ENCODE results near the gene CAPN15. TPM values are rescaled to one million over a fixed set of nuclear protein-coding genes. Genes with fewer than 3 reads are reported as not detected.
"Not testable (repeated sequence)": the region's sequence is repeated elsewhere in the genome, so short reads cannot be mapped to it uniquely, and the experiment has no call there.

Gene CAPN15
- polyA plus RNA-seq, 1 experiment, result 7.5 TPM

GRCh38 chr16:490768-491167 lies 36.7 kb upstream of the CAPN15 start:
- peaks cover 2% of the 10 kb centered on the region; the same call in 1 of the 2 replicates for H3K9me3 ChIP-seq (ENCODE audit: control insufficient read depth, insufficient read depth, low read length)
- CTCF ChIA-PET, result no interaction called here
- POLR2A ChIA-PET, result interaction anchor here (1.0 kb wide), 1 partner anchor 10 kb away, joined by 4 read pairs; no protein-coding TSS in a partner anchor
- H3K27ac ChIP-seq (ENCODE audit: low read depth, low read length), result no peak overlapping the region
- no peaks in the 10 kb centered on the region for H3K27me3 ChIP-seq (ENCODE audit: control insufficient read depth, insufficient read depth, low read length)
- TF ChIP-seq, protein P1, sequence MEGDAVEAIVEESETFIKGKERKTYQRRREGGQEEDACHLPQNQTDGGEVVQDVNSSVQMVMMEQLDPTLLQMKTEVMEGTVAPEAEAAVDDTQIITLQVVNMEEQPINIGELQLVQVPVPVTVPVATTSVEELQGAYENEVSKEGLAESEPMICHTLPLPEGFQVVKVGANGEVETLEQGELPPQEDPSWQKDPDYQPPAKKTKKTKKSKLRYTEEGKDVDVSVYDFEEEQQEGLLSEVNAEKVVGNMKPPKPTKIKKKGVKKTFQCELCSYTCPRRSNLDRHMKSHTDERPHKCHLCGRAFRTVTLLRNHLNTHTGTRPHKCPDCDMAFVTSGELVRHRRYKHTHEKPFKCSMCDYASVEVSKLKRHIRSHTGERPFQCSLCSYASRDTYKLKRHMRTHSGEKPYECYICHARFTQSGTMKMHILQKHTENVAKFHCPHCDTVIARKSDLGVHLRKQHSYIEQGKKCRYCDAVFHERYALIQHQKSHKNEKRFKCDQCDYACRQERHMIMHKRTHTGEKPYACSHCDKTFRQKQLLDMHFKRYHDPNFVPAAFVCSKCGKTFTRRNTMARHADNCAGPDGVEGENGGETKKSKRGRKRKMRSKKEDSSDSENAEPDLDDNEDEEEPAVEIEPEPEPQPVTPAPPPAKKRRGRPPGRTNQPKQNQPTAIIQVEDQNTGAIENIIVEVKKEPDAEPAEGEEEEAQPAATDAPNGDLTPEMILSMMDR (IDR thresholded peaks at IDR 0.05; ENCODE audit: low read depth, low read length), result no peak
- no peak for DNase-seq (ENCODE audit: low read depth, low spot score)
- H3K4me3 ChIP-seq (ENCODE audit: low read depth, low read length), result no peak overlapping the region

DNA sequence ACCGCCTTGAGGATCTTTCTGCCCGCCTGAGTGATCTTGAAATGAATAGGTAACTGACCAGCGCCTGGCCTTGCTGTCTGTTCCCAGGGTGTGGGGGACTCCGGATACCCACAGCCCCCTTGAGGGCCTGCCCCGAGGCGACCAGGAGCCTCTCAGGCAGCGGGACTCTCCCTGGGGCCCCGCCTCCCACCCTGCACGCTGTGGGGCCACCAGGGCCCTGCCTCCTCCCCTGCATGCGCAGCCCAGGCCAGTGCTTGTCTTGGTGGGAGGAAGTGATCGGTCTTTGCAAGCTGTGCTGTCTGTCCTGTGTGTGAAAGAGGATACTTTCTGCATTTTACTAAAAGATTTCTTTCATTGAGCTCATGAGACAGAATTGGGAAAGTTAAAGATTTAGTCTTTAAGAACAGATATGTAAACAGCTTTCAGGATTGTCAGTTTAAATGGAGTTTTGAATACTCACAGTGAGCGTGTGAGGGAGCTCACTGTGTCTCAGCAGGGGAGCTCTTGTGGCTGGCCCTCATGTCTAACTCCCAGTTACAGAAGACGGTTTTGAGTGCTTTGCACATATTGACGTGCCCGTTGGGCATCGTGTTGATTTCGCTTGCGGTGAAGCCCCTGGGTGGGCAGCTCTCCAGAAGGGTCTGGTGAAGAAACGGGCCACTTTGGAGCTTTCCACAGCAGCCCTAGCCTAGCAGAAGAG lies 36.1 kb upstream of the CAPN15 start:
- Histone ChIP-seq H3K27me3 (ENCODE audit: control insufficient read depth, insufficient read depth, low read length) (no peaks in the 10 kb centered on the region), H3K4me3 (ENCODE audit: low read depth, low read length) (no peak overlapping the region), H3K27ac (ENCODE audit: low read depth, low read length) (no peak overlapping the region), H3K9me3 (ENCODE audit: control insufficient read depth, insufficient read depth, low read length) (peaks cover 7% of the 10 kb centered on the region; the same call in 1 of the 2 replicates)
- TF ChIP-seq, protein P1 (IDR thresholded peaks at IDR 0.05; ENCODE audit: low read depth, low read length), result no peak
- POLR2A ChIA-PET, result interaction anchor here (1.0 kb wide), 1 partner anchor 10 kb away, joined by 4 read pairs; no protein-coding TSS in a partner anchor
- no peak for DNase-seq (ENCODE audit: low read depth, low spot score)
- CTCF ChIA-PET, result no interaction called here

DNA sequence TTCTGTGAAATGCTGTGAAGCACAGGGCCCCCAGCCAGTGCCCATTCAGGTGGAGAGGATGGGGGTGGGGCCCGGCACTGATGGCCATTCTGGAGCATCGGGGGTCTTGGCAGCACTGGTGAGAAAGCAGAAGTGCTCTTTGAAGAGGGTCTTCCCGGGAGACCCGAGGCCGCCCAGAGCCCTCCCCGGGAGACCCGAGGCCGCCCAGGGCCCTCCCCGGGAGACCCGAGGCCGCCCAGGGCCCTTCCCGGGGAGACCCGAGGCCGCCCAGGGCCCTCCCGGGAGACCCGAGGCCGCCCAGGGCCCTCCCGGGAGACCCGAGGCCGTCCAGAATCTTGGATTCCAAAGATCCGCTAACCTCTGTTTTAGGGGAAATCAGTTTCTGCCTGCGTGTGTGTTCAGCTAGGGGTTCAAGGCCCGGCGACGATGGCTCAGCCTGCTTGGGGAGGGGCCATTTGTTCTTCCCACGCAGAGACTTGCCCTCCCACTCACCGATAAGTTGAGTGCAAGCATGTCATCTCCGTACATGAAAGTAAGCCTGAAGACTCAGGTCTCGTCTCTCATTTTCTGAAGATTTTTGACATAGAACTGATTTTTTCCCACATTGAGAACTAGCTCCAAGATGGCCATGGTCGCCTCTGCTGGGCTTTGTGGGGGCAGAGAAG lies 35.2 kb upstream of the CAPN15 start:
- CTCF ChIA-PET, result no interaction called here
- Histone ChIP-seq H3K27ac (ENCODE audit: low read depth, low read length) (no peak overlapping the region), H3K4me3 (ENCODE audit: low read depth, low read length) (no peak overlapping the region), H3K9me3 (ENCODE audit: control insufficient read depth, insufficient read depth, low read length) (peaks cover 8% of the 10 kb centered on the region; the same call in 1 of the 2 replicates), H3K27me3 (ENCODE audit: control insufficient read depth, insufficient read depth, low read length) (no peaks in the 10 kb centered on the region)
- no peak for DNase-seq (ENCODE audit: low read depth, low spot score)
- TF ChIP-seq, protein P1 (IDR thresholded peaks at IDR 0.05; ENCODE audit: low read depth, low read length), result no peak
- POLR2A ChIA-PET, result interaction anchor here (0.6 kb wide), 1 partner anchor 9 kb away, joined by 10 read pairs; no protein-coding TSS in a partner anchor

DNA sequence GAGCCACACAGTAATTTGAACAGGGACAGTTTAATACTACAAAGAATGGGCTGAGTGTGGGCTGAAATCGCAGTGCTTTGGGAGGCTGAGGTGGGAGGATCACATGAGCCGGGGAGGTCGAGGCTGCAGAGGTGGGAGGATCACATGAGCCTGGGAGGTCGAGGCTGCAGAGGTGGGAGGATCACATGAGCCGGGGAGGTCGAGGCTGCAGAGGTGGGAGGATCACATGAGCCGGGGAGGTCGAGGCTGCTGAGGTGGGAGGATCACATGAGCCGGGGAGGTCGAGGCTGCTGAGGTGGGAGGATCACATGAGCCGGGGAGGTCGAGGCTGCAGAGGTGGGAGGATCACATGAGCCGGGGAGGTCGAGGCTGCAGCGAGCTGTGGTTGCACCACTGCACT lies 32.8 kb upstream of the CAPN15 start:
- POLR2A ChIA-PET; DNase-seq (ENCODE audit: low read depth, low spot score); H3K9me3 ChIP-seq (ENCODE audit: control insufficient read depth, insufficient read depth, low read length); H3K4me3 ChIP-seq (ENCODE audit: low read depth, low read length); CTCF ChIA-PET; H3K27ac ChIP-seq (ENCODE audit: low read depth, low read length); H3K27me3 ChIP-seq (ENCODE audit: control insufficient read depth, insufficient read depth, low read length): not testable (repeated sequence)

DNA sequence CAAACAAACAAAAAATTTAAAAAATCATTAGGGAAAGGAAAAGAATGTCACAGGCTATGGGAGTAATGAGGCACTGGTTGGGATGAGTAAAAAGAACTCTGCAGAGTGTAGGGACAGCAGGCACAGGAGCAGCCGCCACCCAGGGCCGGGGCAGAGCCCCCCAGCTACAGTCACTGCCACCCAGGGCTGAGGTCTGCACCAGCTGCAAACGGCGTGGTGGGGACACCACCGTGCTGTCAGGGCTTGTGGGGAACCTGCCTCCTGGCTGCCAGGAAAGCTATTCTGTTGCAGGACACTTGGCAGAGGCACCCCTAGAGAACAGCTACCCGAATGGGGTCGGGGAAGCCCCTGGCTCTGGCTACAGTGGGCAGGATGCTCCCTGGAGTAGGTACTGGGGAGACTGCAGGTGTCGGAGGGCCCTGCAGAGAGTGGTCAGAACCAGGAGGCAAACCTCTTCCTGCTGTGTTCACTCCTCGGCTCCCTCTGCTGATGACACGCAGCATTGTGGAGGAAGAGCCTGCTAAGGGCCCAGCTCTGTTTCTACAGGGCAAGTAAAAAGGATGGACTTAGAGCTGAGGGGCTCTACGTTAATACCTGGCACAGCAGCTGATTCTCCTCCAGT lies 32.3 kb upstream of the CAPN15 start:
- Histone ChIP-seq H3K27ac (ENCODE audit: low read depth, low read length) (no peak overlapping the region), H3K27me3 (ENCODE audit: control insufficient read depth, insufficient read depth, low read length) (no peaks in the 10 kb centered on the region), H3K4me3 (ENCODE audit: low read depth, low read length) (no peak overlapping the region), H3K9me3 (ENCODE audit: control insufficient read depth, insufficient read depth, low read length) (peaks cover 8% of the 10 kb centered on the region; the same call in 1 of the 2 replicates)
- TF ChIP-seq, protein P1 (IDR thresholded peaks at IDR 0.05; ENCODE audit: low read depth, low read length), result peak; percentile 49
- ChIA-PET CTCF (interaction anchor here (0.8 kb wide), 1 partner anchor 104 kb away, joined by 3 read pairs; no protein-coding TSS in a partner anchor), POLR2A (no interaction called here)
- peak; percentile 2 for DNase-seq (ENCODE audit: low read depth, low spot score)
